Endothelial cell of umbilical vein (primary cell): ENCODE data around the gene ZNF763. TPM values are rescaled to one million over a fixed set of nuclear protein-coding genes. Genes with fewer than 3 reads are reported as not detected.

Experiments
- BruUV-seq: library from RNA; stranded (reverse); fragments of 400-500 nt; replicated peaks from 2 replicates; lab custom pipeline; 2021; lab: Mats Ljungman, UMichigan
- CTCF ChIA-PET: fragments of 300-600, 350-600 bp; sonication (Branson Sonifier 250); formaldehyde crosslinking; loops from one replicate; lab custom pipeline; 2021; ENCODE audit warnings: antibody characterized with exemption, inconsistent platforms; lab: Charles Lee
- POLR2A ChIA-PET: fragments of 300-600, 350-600 bp; sonication (Branson Sonifier 250); formaldehyde crosslinking; loops from one replicate; lab custom pipeline; 2021; ENCODE audit warnings: antibody characterized with exemption, inconsistent platforms; lab: Charles Lee
- DNase-seq: peaks from one replicate; pipeline ENCODE4 v3.0.0-alpha.2; 2011; ENCODE audit warnings: low read depth, low spot score
- FAIRE-seq: peaks from 2 replicates; lab custom pipeline; 2011; peaks lifted over from hg19 to GRCh38; lab: Jason Lieb, UNC
- H2AFZ ChIP-seq: 2 replicates; pipeline ENCODE4 v1.6.0; 2012; ENCODE audit warnings: low read depth, low read length, control low read depth, inconsistent platforms
- H3K27ac ChIP-seq: 2 replicates; pipeline ENCODE4 v1.5.1; 2011; ENCODE audit warnings: low read depth, mild to moderate bottlenecking, control low read depth, low read length, moderate library complexity; ENCODE audit not compliant: insufficient read depth
- H3K27me3 ChIP-seq, 2 experiments: 2 replicates each; pipeline versions ENCODE4 v1.6.0 to v1.6.1; 2011; ENCODE audit warnings: low read length in 2 of 2, mixed read lengths in 1 of 2; ENCODE audit not compliant: control insufficient read depth in 2 of 2, insufficient read depth in 2 of 2
- H3K36me3 ChIP-seq, 2 experiments: 2 replicates in 1 of 2; 3 replicates in 1 of 2; pipeline ENCODE4 v1.5.1; 2011; ENCODE audit warnings: low read length in 2 of 2, mild to moderate bottlenecking in 1 of 2, moderate library complexity in 1 of 2; ENCODE audit not compliant: control insufficient read depth in 2 of 2, insufficient read depth in 2 of 2; ENCODE audit errors: extremely low read depth in 1 of 2
- H3K4me1 ChIP-seq: 3 replicates; pipeline ENCODE4 v1.5.1; 2011; ENCODE audit warnings: mild to moderate bottlenecking, low read length; ENCODE audit not compliant: control insufficient read depth, insufficient read depth; ENCODE audit errors: extremely low read depth
- H3K4me2 ChIP-seq: 2 replicates; pipeline ENCODE4 v1.6.1; 2011; ENCODE audit warnings: low read length, control low read depth, mixed read lengths; ENCODE audit not compliant: insufficient read depth
- H3K4me3 ChIP-seq, 3 experiments: fragments of 200-600 bp in 1 of 3; sonication (generic), shearing (Covaris generic) in 1 of 3; replicated peaks in 1 of 3; 2 replicates each; pipeline ENCODE4 v1.5.1; 2011 to 2016; ENCODE audit warnings: control low read depth in 3 of 3, low read length in 3 of 3, mild to moderate bottlenecking in 2 of 3, inconsistent platforms in 1 of 3, low read depth in 1 of 3, moderate library complexity in 1 of 3; ENCODE audit not compliant: insufficient read depth in 1 of 3
- H3K79me2 ChIP-seq: 2 replicates; pipeline ENCODE4 v1.6.0; 2012; ENCODE audit warnings: low read length, inconsistent platforms; ENCODE audit not compliant: control insufficient read depth, insufficient read depth
- H3K9ac ChIP-seq: replicated peaks from 2 replicates; pipeline ENCODE3; 2011; ENCODE audit warnings: low read length, control low read depth; ENCODE audit not compliant: insufficient read depth; ENCODE audit errors: extremely low read depth
- H3K9me1 ChIP-seq: replicated peaks from 3 replicates; pipeline ENCODE4 v1.6.0; 2011; ENCODE audit warnings: mild to moderate bottlenecking, low read length; ENCODE audit not compliant: control insufficient read depth, insufficient read depth; ENCODE audit errors: extremely low read depth
- H3K9me3 ChIP-seq: replicated peaks from 2 replicates; pipeline ENCODE4 v1.5.1; 2012; ENCODE audit warnings: low read length, inconsistent platforms; ENCODE audit not compliant: control insufficient read depth, insufficient read depth
- H4K20me1 ChIP-seq: replicated peaks from 2 replicates; pipeline ENCODE3; 2011; ENCODE audit warnings: mild to moderate bottlenecking, low read length; ENCODE audit not compliant: control insufficient read depth, insufficient read depth; ENCODE audit errors: extremely low read depth
- EZH2 ChIP-seq: IDR thresholded peaks from 2 replicates; pipeline ENCODE4 v1.6.1; 2012; ENCODE audit warnings: borderline replicate concordance, low read depth, mild to moderate bottlenecking, moderate library complexity, low read length, inconsistent platforms; ENCODE audit not compliant: severe bottlenecking
- FOS ChIP-seq: IDR thresholded peaks from 2 replicates; pipeline ENCODE4 v1.6.1; 2011; ENCODE audit warnings: mild to moderate bottlenecking, low read length, moderate library complexity, borderline replicate concordance; ENCODE audit not compliant: insufficient read depth
- GATA2 ChIP-seq: IDR thresholded peaks from 2 replicates; pipeline ENCODE4 v1.7.0; 2011; ENCODE audit warnings: low read depth, mild to moderate bottlenecking, moderate library complexity, mixed read lengths, low read length; ENCODE audit not compliant: insufficient read length, insufficient read depth
- JUN ChIP-seq: IDR thresholded peaks from 2 replicates; pipeline ENCODE4 v1.6.1; 2011; ENCODE audit warnings: borderline replicate concordance, low read depth; ENCODE audit not compliant: insufficient read length, insufficient read depth
- MYC ChIP-seq: IDR thresholded peaks from one replicate; pipeline ENCODE4 v1.6.1; 2011; ENCODE audit warnings: mild to moderate bottlenecking, low read depth, low read length
- POLR2A ChIP-seq: IDR thresholded peaks from 2 replicates; pipeline ENCODE4 v1.6.1; 2012; ENCODE audit warnings: low read depth, mild to moderate bottlenecking, control low read depth, low read length
- POLR2AphosphoS5 ChIP-seq: IDR thresholded peaks from 2 replicates; pipeline ENCODE4 v1.6.1; 2012; ENCODE audit warnings: low read depth, mild to moderate bottlenecking, control low read depth, low read length, moderate library complexity; ENCODE audit not compliant: insufficient read depth
- dilution Hi-C: fragments of 300-500 bp; cut with MboI; formaldehyde crosslinking; loops from one replicate; pipeline ENCODE4 v1.15.0; 2019; ENCODE audit warnings: low sequenced_read_pairs; ENCODE audit not compliant: extremely low pct_ligation_motif_present
- intact Hi-C: fragments of 100-400 bp; cut with micrococcal nuclease; formaldehyde crosslinking; loops from one replicate; pipeline ENCODE4 v1.10.0; 2022
- polyA plus RNA-seq, 4 experiments: library from polyadenylated mRNA; depleted of rRNA in 3 of 4; stranded (reverse) in 3 of 4; unstranded in 1 of 4; fragments of >200 nt; gene quantifications; 2 replicates each; pipeline versions ENCODE4 v1.2.1 to v1.2.3, GENCODE V29; 2011 to 2012; ENCODE audit warnings: missing spikeins in 1 of 4
- total RNA-seq: library from RNA; stranded (reverse); gene quantifications from 2 replicates; pipeline ENCODE4 v1.2.3, GENCODE V29; 2021
- TF ChIP-seq, protein P1 (sequence below), 2 donors: IDR thresholded peaks; 1 replicate in 1 of 2; 2 replicates in 1 of 2; pipeline ENCODE4 v1.5.1; 2011; ENCODE audit warnings: low read length in 2 of 2, mild to moderate bottlenecking in 2 of 2, moderate library complexity in 2 of 2, control low read depth in 1 of 2, inconsistent platforms in 1 of 2, low read depth in 1 of 2; ENCODE audit not compliant: insufficient read depth in 1 of 2; ENCODE audit errors: extremely low read depth in 1 of 2
- TF ChIP-seq, protein P2 (sequence below): IDR thresholded peaks from 2 replicates; pipeline ENCODE4 v1.6.1; 2011; ENCODE audit not compliant: insufficient read depth, insufficient read length

ZNF763 gene
- total and polyA plus RNA-seq, 2 donors (not counting 3 experiments of a cell fraction or from before 2014, with no cell fraction given), result 0.17 to 0.77 TPM

DNA sequence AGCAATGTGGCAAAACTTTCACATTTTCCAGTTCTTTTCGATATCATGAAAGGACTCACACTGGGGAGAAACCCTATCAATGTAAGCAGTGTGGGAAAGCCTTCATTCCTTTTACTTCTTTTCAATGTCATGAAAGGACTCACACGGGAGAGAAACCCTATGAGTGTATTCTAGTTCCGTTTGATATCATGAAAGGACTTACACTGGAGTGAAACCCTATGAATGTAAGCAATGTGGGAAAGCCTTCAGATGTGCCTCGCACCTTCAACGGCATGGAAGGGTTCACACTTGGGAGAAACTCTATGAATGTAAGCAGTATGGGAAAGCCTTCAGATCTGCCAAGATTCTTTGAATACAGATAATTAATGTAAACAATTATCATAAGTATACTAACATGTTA lies 14.5 kb upstream of the ZNF763 start:
- intact Hi-C loops, result no loop called here
- H3K4me3 ChIP-seq, result no peak overlapping the region

More for the DNA sequence above, 14.5 kb upstream of the ZNF763 start:
- H3K9me1 ChIP-seq, result no peaks in the 10 kb centered on the region
- no peaks in the 10 kb centered on the region for H3K79me2 ChIP-seq
- no TSS peak for BruUV-seq
- H3K4me2 ChIP-seq, result no peak overlapping the region
- no peak overlapping the region for H3K9ac ChIP-seq
- no peaks in the 10 kb centered on the region for H4K20me1 ChIP-seq
- H3K27me3 ChIP-seq, result no peaks in the 10 kb centered on the region
- no peaks in the 10 kb centered on the region for H3K4me1 ChIP-seq
- H3K9me3 ChIP-seq, result peaks cover 31% of the 10 kb centered on the region
- CTCF ChIA-PET, result no interaction called here
- peaks cover 7 to 12% of the 10 kb centered on the region in 2 experiments for H3K36me3 ChIP-seq
- dilution Hi-C loops, result no loop called here
- no peak for FAIRE-seq
- POLR2A ChIA-PET, result no interaction called here
- H3K27ac ChIP-seq, result no peak overlapping the region
- no peak overlapping the region for H2AFZ ChIP-seq
- TF ChIP-seq JUN, result no peak
- no peak for TF ChIP-seq POLR2AphosphoS5
- no peak for TF ChIP-seq POLR2A
- TF ChIP-seq, protein P1, sequence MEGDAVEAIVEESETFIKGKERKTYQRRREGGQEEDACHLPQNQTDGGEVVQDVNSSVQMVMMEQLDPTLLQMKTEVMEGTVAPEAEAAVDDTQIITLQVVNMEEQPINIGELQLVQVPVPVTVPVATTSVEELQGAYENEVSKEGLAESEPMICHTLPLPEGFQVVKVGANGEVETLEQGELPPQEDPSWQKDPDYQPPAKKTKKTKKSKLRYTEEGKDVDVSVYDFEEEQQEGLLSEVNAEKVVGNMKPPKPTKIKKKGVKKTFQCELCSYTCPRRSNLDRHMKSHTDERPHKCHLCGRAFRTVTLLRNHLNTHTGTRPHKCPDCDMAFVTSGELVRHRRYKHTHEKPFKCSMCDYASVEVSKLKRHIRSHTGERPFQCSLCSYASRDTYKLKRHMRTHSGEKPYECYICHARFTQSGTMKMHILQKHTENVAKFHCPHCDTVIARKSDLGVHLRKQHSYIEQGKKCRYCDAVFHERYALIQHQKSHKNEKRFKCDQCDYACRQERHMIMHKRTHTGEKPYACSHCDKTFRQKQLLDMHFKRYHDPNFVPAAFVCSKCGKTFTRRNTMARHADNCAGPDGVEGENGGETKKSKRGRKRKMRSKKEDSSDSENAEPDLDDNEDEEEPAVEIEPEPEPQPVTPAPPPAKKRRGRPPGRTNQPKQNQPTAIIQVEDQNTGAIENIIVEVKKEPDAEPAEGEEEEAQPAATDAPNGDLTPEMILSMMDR (IDR thresholded peaks at IDR 0.05; ENCODE audit: extremely low read depth in 1 of 2, insufficient read depth in 1 of 2, low read depth in 1 of 2, low read length in 2 of 2), result no peak
- no peak for TF ChIP-seq EZH2
- TF ChIP-seq GATA2, result no peak
- TF ChIP-seq MYC, result no peak
- no peak for TF ChIP-seq FOS
- TF ChIP-seq, protein P2, sequence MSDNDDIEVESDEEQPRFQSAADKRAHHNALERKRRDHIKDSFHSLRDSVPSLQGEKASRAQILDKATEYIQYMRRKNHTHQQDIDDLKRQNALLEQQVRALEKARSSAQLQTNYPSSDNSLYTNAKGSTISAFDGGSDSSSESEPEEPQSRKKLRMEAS, result no peak
- DNase-seq, result no peak
